GM18951 (cell line): ENCODE results near the gene PGC.

ENCODE experiments used
- POLR2A ChIP-seq: IDR thresholded peaks from 4 replicates; pipeline ENCODE4 v1.6.1; 2011; ENCODE audit warnings: mild to moderate bottlenecking; ENCODE audit not compliant: insufficient read length, insufficient read depth; ENCODE audit errors: extremely low read depth
- in situ Hi-C: fragments of 300-500 bp; cut with MboI; formaldehyde crosslinking; loops from one replicate; pipeline ENCODE4 v1.12.0; 2022; ENCODE audit warnings: low sequenced_read_pairs, mixed read lengths, inconsistent platforms; ENCODE audit not compliant: unreplicated experiment

Gene PGC

GRCh38 chr6:41726876-41727275 is 20.3 kb downstream of the PGC start:
- no peak for TF ChIP-seq POLR2A
- in situ Hi-C loops: no loop called here

- no peak for TF ChIP-seq POLR2A
- in situ Hi-C loops: no loop called here
Observed at GRCh38 chr6:41724586-41725501, 22.4 kb downstream of the PGC start.

DNA sequence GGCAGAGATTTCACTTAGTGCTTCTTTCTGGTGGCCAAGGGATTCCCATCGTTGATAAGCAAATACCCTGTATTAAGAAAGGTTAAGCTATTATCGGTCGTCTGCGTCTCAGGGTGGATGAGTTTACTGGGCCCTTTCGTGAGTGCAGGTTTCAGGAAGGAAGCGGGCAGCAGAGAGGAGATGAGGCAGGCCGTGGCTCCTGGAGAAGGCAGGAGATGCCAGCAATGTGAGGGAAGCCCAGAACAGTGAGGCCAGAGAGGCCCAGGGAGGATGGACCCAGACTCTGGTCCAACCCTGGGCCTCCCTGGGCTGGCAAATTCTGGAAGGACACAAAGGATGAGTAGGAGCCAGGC is 23.0 kb downstream of the PGC start:
- in situ Hi-C loops: no loop called here
- no peak for TF ChIP-seq POLR2A

GRCh38 chr6:41723530-41724227 is 23.5 kb downstream of the PGC start:
- peak; percentile 60 for TF ChIP-seq POLR2A
- in situ Hi-C loops: no loop called here

- in situ Hi-C loops: no loop called here
Observed at GRCh38 chr6:41722969-41723529, 24.1 kb downstream of the PGC start.

GRCh38 chr6:41721414-41721813 is 25.8 kb downstream of the PGC start:
- in situ Hi-C loops: no loop called here
- TF ChIP-seq POLR2A: no peak

More at GRCh38 chr6:41722969-41723529, 24.1 kb downstream of the PGC start:
- TF ChIP-seq POLR2A: no peak

- TF ChIP-seq POLR2A: no peak
- in situ Hi-C loops: no loop called here
Observed at GRCh38 chr6:41720783-41721182, 26.4 kb downstream of the PGC start.

GRCh38 chr6:41720262-41720620 is 27.0 kb downstream of the PGC start:
- TF ChIP-seq POLR2A: no peak
- in situ Hi-C loops: no loop called here

DNA sequence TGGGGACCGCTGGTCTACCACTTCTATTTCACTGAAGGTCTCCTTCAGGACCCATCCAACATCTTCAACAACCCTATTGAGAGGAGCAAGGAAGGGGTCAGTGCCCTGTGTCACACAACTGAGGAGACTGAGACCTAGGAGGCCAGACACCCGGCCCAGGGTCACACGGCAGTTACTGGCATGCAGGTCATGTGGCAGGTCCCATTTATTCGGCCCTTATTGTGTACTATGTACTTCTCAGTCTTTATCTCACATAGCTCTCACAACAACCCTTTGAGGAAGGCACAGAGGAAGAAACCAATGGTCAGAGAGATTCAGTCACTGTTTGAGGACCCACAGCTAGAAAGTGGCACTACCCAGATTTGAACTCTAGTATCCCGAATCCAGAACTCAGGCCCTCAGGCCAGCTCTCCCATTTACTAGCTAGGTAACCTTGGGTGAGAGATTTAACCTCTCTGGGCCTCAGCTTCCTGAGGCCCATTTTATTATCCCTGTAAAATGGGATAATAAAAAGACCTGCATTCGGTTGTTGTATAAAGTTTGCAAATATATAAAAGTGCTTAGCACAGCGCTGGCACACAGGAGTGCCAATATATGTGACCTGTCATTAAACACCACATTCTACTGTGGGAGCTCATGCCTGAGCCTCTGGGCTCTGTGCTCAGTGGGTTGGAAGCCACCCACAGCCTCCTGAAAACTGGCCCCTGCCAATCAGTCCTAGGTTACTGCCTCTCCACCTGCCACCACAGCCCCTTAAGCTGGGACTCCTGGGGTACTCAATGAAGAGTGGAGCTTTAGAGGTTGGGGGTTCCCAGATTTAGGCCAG is 27.5 kb downstream of the PGC start:
- TF ChIP-seq POLR2A: no peak
- in situ Hi-C loops: no loop called here

DNA sequence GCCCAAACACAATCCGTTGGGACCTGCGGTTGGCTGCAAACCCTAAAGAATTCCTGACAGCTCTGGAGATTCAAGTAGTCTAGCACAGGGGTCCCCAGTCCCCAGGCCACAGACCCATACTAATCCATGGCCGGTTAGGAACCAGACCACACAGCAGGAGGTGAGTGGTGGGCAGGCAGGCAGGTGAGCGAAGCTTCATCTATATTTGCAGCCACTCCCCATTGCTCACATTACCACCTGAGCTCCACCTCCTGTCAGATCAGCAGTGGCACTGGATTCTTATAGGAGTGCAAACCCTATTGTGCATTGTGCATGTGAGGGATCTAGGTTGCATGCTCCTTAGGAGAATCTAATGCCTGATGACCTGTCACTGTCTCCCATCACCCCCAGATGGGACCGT is 28.4 kb downstream of the PGC start:
- in situ Hi-C loops: no loop called here
- TF ChIP-seq POLR2A: no peak

DNA sequence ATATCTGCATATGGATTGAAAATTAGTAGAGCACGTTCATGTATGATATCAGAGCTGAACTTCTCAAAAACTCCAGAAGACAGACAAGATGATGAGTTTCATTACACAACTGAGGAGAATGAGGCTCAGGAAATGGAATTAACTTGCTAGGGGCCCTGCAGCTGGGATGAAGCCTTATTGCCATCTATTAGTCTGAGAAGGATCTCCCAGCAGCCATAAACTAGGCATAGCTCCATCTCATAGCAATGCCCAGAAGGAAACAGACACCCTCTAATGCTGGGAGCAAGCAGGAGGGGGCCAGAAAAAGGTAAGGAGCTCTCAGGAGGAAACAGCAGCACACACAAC is 29.8 kb downstream of the PGC start:
- no peak for TF ChIP-seq POLR2A

DNA sequence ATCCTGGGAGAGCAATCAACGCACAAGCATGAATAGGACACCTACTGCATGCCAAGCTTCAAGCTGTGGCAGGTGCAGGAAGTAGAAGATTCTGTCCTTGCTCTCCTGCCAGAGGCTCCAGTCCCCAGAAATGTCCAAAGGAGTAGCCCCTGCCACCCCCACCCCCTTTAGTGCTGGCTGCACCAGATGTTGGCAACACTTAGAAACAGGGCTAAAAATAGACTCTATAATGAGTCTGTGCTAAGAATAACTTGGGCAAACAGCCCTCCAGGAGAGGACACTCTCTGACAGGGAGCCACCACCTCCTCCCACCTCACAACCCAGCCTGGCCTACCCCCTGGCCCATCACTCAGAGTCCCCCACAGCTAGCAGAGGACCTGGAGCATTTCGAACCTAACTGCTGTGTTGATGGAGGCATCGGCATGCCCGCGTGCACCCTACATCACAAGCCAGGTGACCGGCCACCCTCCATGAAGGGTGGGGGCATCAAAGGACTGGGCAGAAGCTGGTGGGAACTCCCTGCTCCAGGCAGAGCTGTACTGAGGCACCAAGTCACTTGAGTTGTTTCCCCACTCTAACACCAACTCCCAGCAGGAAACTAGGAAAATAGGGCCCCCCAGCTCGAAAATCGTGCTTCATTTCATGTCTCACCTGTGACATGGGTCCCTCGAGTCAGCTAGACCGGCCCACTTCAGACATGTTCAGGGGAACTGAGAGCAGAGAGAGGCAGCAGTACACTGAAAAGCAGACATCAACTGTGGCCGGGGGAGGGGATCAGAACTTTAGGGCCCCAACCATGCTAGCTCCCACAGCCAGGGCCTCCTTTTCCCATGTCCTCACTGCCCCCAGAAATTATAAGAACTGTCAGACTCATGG is 30.4 kb downstream of the PGC start:
- in situ Hi-C loops: no loop called here
- TF ChIP-seq POLR2A: peak; percentile 16

More for the DNA sequence above, 29.8 kb downstream of the PGC start:
- in situ Hi-C loops: no loop called here
